GM20000 (cell line): ENCODE data around the gene ASPG.

ENCODE experiments used
- DNase-seq: peaks from one replicate; pipeline ENCODE4 v3.0.0; 2012; ENCODE audit warnings: low spot score
- CTCF ChIP-seq: IDR thresholded peaks from 2 replicates; pipeline ENCODE4 v1.5.1; 2012; ENCODE audit warnings: mild to moderate bottlenecking, control low read depth; ENCODE audit errors: extremely low read depth, missing control alignments

Gene ASPG

GRCh38 chr14:104062281-104062680, 23.2 kb upstream of the ASPG start:
- no peak for TF ChIP-seq CTCF
- no peak for DNase-seq

- no peak for TF ChIP-seq CTCF
- DNase-seq, result no peak
Observed at GRCh38 chr14:104064003-104064402, 21.5 kb upstream of the ASPG start.

GRCh38 chr14:104066279-104066678, 19.2 kb upstream of the ASPG start:
- no peak for TF ChIP-seq CTCF
- DNase-seq, result no peak

GRCh38 chr14:104066719-104067295, 18.7 kb upstream of the ASPG start:
- DNase-seq, result no peak
- no peak for TF ChIP-seq CTCF

GRCh38 chr14:104069541-104069940, 16.0 kb upstream of the ASPG start:
- no peak for TF ChIP-seq CTCF

GRCh38 chr14:104072586-104072985, 12.9 kb upstream of the ASPG start:
- DNase-seq, result no peak
- no peak for TF ChIP-seq CTCF

More at GRCh38 chr14:104069541-104069940, 16.0 kb upstream of the ASPG start:
- DNase-seq, result no peak

- no peak for TF ChIP-seq CTCF
- no peak for DNase-seq
Observed at GRCh38 chr14:104073764-104074163, 11.7 kb upstream of the ASPG start.
